ENCODE measurements around the gene APLP2.
"Not testable (repeated sequence)": the region's sequence is repeated elsewhere in the genome, so short reads cannot be mapped to it uniquely, and the experiment has no call there.

The APLP2 gene

GRCh38 chr11:130069659-130070108, at the start of gene APLP2:
TSS of gene APLP2 (plus strand) at chr11:130069894. CDS start at chr11:130069978, 84 bp downstream.
- peak; percentile 98 for DNase-seq (ENCODE audit: low read depth)

GRCh38 chr11:130020323-130020722, 49.4 kb upstream of the APLP2 start:
- DNase-seq (ENCODE audit: low read depth), result no peak

- DNase-seq (ENCODE audit: low read depth), result not testable (repeated sequence)
Measured at GRCh38 chr11:130021606-130022005, 48.1 kb upstream of the APLP2 start.

GRCh38 chr11:130022799-130023198, 46.9 kb upstream of the APLP2 start:
- peak; percentile 27 for DNase-seq (ENCODE audit: low read depth)

GRCh38 chr11:130023204-130023603, 46.5 kb upstream of the APLP2 start:
- peak; percentile 83 for DNase-seq (ENCODE audit: low read depth)

- no peak for DNase-seq (ENCODE audit: low read depth)
Measured at GRCh38 chr11:130024361-130024760, 45.3 kb upstream of the APLP2 start.

GRCh38 chr11:130025371-130025770, 44.3 kb upstream of the APLP2 start:
- no peak for DNase-seq (ENCODE audit: low read depth)

GRCh38 chr11:130029137-130029536, 40.6 kb upstream of the APLP2 start:
- no peak for DNase-seq (ENCODE audit: low read depth)

GRCh38 chr11:130031056-130031455, 38.6 kb upstream of the APLP2 start:
- DNase-seq (ENCODE audit: low read depth), result no peak

GRCh38 chr11:130031945-130032344, 37.7 kb upstream of the APLP2 start:
- no peak for DNase-seq (ENCODE audit: low read depth)

- no peak for DNase-seq (ENCODE audit: low read depth)
Measured at GRCh38 chr11:130032931-130033330, 36.8 kb upstream of the APLP2 start.

- no peak for DNase-seq (ENCODE audit: low read depth)
Measured at GRCh38 chr11:130034236-130034635, 35.5 kb upstream of the APLP2 start.

GRCh38 chr11:130037058-130037457, 32.6 kb upstream of the APLP2 start:
- DNase-seq (ENCODE audit: low read depth), result peak; percentile 88

GRCh38 chr11:130037881-130038585, 31.7 kb upstream of the APLP2 start:
- peak; percentile 53 for DNase-seq (ENCODE audit: low read depth)

GRCh38 chr11:130040281-130040940, 29.3 kb upstream of the APLP2 start:
- DNase-seq (ENCODE audit: low read depth), result no peak

- peak; percentile 99 for DNase-seq (ENCODE audit: low read depth)
Measured at GRCh38 chr11:130042093-130042591, 27.6 kb upstream of the APLP2 start.

GRCh38 chr11:130043575-130043974, 26.1 kb upstream of the APLP2 start:
- no peak for DNase-seq (ENCODE audit: low read depth)

GRCh38 chr11:130047141-130047540, 22.6 kb upstream of the APLP2 start:
- DNase-seq (ENCODE audit: low read depth), result no peak

GRCh38 chr11:130049328-130049771, 20.3 kb upstream of the APLP2 start:
- DNase-seq (ENCODE audit: low read depth), result no peak

- DNase-seq (ENCODE audit: low read depth), result no peak
Measured at GRCh38 chr11:130050257-130050656, 19.4 kb upstream of the APLP2 start.

- peak; percentile 78 for DNase-seq (ENCODE audit: low read depth)
Measured at GRCh38 chr11:130051082-130051481, 18.6 kb upstream of the APLP2 start.

- no peak for DNase-seq (ENCODE audit: low read depth)
Measured at GRCh38 chr11:130052567-130052966, 17.1 kb upstream of the APLP2 start.

- DNase-seq (ENCODE audit: low read depth), result no peak
Measured at GRCh38 chr11:130054966-130055365, 14.7 kb upstream of the APLP2 start.

Measured in iris pigment epithelial cell (primary cell).